Measurements from ENCODE around the gene CDK10. TPM values are rescaled to one million over a fixed set of nuclear protein-coding genes. Genes with fewer than 3 reads are reported as not detected.

Gene CDK10
- total RNA-seq, 1 donor from 2014 or later: 76.1 TPM

DNA sequence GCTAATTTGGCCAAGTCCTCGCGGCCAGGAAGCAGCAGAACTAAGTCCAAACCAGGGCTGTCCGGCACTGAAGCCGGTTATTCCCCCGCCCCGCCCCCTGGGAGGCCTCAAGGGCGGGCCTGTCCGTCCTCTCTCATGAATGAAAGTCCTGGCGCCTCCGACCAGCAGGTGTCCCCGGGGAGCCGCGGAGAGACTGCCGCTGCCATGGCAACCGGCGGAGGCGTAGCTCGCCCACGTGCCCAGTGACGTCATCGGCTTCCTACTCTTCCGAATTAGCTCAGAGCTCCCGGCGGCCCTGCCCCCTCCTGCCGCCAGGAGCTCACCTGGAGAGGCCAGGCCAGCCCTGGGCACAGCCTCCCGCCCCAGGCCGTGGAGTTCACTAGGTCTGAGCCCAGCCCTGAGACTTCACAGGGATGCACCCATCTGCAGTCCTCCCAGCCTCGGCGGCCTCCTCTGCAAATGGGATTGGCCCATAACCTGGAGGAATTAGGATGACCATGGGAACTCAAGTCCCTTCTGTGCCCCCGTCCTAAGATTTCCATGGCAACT, 13.7 kb downstream of the CDK10 start:
- Mint-ChIP-seq H3K27me3 (no peaks in the 10 kb centered on the region), H3K27ac (peak overlapping the region; percentile 74), H3K4me1 (peaks cover 27% of the 10 kb centered on the region), H3K4me3 (peak overlapping the region; percentile 83), H3K36me3 (ENCODE audit: low read depth) (peaks cover 10% of the 10 kb centered on the region), H3K9me3 (no peaks in the 10 kb centered on the region)
- DNase-seq: peak; percentile 93
- ChIA-PET CTCF (interaction anchor here (0.8 to 3.7 kb wide), 9 partner anchors 11 to 210 kb away, joined by 3 to 30 read pairs (median 4); partner anchors contain the start of genes CDK10, CHMP1A and SPATA33), POLR2A (interaction anchor here (0.6 to 2.7 kb wide), 13 partner anchors 10 to 897 kb away, joined by 3 to 38 read pairs (median 4); partner anchors contain the start of genes CDK10, FANCA and TCF25)
- TF ChIP-seq, protein P1, sequence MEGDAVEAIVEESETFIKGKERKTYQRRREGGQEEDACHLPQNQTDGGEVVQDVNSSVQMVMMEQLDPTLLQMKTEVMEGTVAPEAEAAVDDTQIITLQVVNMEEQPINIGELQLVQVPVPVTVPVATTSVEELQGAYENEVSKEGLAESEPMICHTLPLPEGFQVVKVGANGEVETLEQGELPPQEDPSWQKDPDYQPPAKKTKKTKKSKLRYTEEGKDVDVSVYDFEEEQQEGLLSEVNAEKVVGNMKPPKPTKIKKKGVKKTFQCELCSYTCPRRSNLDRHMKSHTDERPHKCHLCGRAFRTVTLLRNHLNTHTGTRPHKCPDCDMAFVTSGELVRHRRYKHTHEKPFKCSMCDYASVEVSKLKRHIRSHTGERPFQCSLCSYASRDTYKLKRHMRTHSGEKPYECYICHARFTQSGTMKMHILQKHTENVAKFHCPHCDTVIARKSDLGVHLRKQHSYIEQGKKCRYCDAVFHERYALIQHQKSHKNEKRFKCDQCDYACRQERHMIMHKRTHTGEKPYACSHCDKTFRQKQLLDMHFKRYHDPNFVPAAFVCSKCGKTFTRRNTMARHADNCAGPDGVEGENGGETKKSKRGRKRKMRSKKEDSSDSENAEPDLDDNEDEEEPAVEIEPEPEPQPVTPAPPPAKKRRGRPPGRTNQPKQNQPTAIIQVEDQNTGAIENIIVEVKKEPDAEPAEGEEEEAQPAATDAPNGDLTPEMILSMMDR (IDR thresholded peaks at IDR 0.05): no peak
- intact Hi-C loops (cut with micrococcal nuclease): loop anchor here (1.0 kb wide), 3 partner anchors 14 to 160 kb away; partner anchors contain the start of genes CDK10 and ZNF276
- ATAC-seq (ENCODE audit: low read depth): peak; percentile 27

DNA sequence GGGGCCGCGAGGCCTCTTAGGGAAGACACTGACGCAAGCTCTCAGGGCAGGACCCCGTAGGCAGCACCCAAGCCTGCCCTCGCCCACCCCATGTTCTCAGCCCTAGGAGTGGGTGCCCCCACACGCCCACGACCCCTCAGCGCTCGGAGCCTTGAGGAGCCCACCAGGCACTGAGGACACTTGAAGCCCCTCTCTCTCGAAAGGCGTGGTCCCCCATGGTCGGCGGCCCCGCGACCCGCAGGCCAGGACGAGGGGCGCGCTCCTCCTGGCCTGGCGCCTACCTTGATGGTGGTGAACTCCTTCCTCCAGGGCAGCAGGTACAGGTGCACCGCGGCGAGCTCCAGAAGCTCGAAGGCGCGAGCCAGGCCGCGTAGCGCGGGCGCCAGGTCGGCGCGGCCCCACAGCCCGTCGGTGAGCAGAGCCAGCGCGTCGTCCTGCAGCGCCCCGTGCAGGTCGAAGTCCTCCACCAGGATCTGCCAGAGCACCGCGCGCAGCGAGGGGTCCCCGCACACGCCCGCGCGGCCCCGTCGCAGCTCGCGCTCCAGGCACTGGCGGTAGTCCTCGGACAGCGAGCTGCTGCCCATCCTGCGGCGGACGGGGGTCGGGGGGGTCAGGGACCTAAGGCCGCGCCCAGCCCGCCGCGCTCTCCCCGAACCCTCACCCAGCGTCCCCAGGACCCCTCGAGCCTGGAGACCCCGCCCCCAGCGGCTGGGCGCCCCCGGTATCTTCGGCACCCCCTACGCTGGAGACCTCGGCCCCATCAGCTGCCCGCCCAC, 14.3 kb downstream of the CDK10 start:
- DNase-seq (peak; percentile 46), ATAC-seq (ENCODE audit: low read depth) (peak; percentile 7)
- Mint-ChIP-seq H3K4me1 (peaks cover 29% of the 10 kb centered on the region), H3K36me3 (ENCODE audit: low read depth) (peaks cover 4% of the 10 kb centered on the region), H3K4me3 (peak overlapping the region; percentile 83), H3K9me3 (no peaks in the 10 kb centered on the region), H3K27me3 (no peaks in the 10 kb centered on the region), H3K27ac (peak overlapping the region; percentile 74)
- TF ChIP-seq, protein P1 (IDR thresholded peaks at IDR 0.05): no peak
- CTCF ChIA-PET: interaction anchor here (0.9 to 3.7 kb wide), 7 partner anchors 11 to 209 kb away, joined by 3 to 30 read pairs (median 4); partner anchors contain the start of gene CDK10
- POLR2A ChIA-PET: interaction anchor here (0.6 to 2.7 kb wide), 13 partner anchors 9 to 250 kb away, joined by 3 to 38 read pairs (median 5); partner anchors contain the start of genes CDK10, FANCA and TCF25
- intact Hi-C loops (cut with micrococcal nuclease): loop anchor here (1.0 kb wide), 7 partner anchors 15 to 844 kb away; partner anchors contain the start of genes CDK10, CHMP1A, FANCA and SPATA33

DNA sequence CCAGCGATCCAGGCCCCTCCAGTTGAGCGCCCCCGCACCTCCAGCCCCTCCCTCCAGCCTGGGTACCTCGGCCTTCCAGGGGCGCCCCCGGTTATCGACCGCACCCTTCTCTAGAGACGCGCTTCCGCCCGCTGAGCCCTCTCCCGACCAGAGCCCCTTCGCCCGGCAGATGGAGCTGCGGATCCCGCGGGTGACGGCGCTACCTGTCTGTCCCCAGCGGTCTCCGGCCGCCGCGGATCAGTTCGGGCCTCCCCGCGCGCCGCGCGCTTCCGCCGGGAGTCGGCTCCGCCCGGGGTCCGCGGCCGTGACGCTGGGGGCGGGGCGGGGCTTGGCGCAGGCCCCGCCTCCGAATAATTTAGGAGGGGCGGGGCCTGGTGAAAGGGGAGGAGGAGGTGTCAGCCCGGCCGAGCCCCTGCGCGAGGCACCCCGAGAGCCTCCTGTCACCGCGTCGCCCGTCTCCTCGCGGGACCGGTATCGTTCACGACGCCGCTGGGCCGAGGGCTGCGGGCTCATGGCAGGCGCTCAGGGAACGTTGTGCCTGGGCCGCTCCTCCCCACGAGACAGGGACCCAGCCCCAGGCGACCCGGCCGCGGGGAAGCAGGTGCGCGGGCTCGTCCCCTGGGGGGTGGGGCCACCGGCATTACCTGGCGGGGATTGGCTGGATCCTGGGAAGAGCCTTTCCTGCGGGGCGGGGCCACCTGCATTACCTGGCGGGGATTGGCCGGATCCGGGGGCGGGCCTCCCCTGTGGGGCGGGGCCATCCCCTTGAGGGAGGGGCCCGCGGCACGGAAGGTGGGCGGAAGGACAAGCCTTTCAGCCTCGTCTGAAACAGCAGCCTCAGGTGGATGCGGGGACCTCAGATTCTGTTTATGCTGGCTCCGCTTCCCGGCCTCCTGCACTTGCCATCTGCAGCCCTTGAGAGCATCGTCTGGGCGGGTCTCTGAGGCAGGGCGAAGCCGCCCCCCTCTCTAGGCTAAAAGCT, 15.2 kb downstream of the CDK10 start, which contains the start of gene SPATA2L:
TSS of gene SPATA2L (minus strand) at position 281 of the 982 bp plus-strand sequence. CDS start 473 bp downstream, outside the sequence.
- intact Hi-C loops (cut with micrococcal nuclease): loop anchor here (1.0 kb wide), 6 partner anchors 10 to 844 kb away; partner anchors contain the start of genes CHMP1A, FANCA, SPATA33 and TRAPPC2L
- Mint-ChIP-seq H3K4me3 (peak within 1 kb of the TSS; percentile 83), H3K9me3 (no peaks in the 10 kb centered on the region), H3K4me1 (peaks cover 28% of the 10 kb centered on the region), H3K27ac (peak within 1 kb of the TSS; percentile 74), H3K36me3 (ENCODE audit: low read depth) (peaks cover 3% of the 10 kb centered on the region), H3K27me3 (no peaks in the 10 kb centered on the region)
- ChIA-PET CTCF (interaction anchor here (3.6 to 3.7 kb wide), 2 partner anchors 92 to 159 kb away, joined by 27 to 30 read pairs; no protein-coding TSS in a partner anchor), POLR2A (interaction anchor here (0.7 to 2.7 kb wide), 7 partner anchors 10 to 249 kb away, joined by 3 to 38 read pairs (median 5); partner anchors contain the start of genes CDK10 and TCF25)
- TF ChIP-seq, protein P1 (IDR thresholded peaks at IDR 0.05): no peak
- ATAC-seq (ENCODE audit: low read depth): peak; percentile 84
- peak; percentile 98 for DNase-seq

DNA sequence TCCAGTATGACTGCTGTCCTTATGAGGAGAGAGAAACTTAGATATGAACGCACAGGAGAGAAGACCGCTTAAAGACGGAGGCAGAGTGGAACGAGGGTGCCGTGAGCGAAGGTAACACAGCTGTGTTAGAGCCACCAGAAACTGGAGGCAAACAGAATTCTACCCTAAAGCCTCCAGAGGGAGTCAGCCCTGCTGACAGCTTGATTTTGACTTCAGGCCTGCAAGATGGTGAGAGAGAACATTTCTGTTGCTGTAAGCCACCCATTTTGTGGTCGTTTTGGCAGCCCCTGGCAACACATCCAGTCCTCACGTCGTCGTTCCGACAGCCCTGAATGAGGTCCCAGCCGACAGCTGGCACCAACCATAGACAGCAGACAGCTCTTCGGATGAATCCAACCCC, 17.8 kb downstream of the CDK10 start:
- no peaks in the 10 kb centered on the region for H3K27me3 Mint-ChIP-seq
- H3K4me3 Mint-ChIP-seq: no peak overlapping the region
- ATAC-seq (ENCODE audit: low read depth) (no peak), DNase-seq (no peak)
- no peaks in the 10 kb centered on the region for H3K9me3 Mint-ChIP-seq
- H3K4me1 Mint-ChIP-seq: peaks cover 24% of the 10 kb centered on the region
- intact Hi-C loops (cut with micrococcal nuclease): no loop called here
- no peaks in the 10 kb centered on the region for H3K36me3 Mint-ChIP-seq (ENCODE audit: low read depth)
- ChIA-PET CTCF (interaction anchor here (1.4 to 2.2 kb wide), 3 partner anchors 89 to 159 kb away, joined by 6 to 8 read pairs (median 7); no protein-coding TSS in a partner anchor), POLR2A (interaction anchor here (0.7 to 0.9 kb wide), 2 partner anchors 169 to 252 kb away, joined by 3 read pairs; partner anchors contain the start of gene TCF25)
- TF ChIP-seq, protein P1 (IDR thresholded peaks at IDR 0.05): no peak
- no peak overlapping the region for H3K27ac Mint-ChIP-seq
